LNCAP (cell line): ENCODE data around the gene KL.

ENCODE experiments used
- TF ChIP-seq, protein P1 (sequence below): fragments of 450-650 bp; IDR thresholded peaks from 2 replicates; pipeline ENCODE4 v1.5.1; 2017; ENCODE audit warnings: mild to moderate bottlenecking

Gene KL

DNA sequence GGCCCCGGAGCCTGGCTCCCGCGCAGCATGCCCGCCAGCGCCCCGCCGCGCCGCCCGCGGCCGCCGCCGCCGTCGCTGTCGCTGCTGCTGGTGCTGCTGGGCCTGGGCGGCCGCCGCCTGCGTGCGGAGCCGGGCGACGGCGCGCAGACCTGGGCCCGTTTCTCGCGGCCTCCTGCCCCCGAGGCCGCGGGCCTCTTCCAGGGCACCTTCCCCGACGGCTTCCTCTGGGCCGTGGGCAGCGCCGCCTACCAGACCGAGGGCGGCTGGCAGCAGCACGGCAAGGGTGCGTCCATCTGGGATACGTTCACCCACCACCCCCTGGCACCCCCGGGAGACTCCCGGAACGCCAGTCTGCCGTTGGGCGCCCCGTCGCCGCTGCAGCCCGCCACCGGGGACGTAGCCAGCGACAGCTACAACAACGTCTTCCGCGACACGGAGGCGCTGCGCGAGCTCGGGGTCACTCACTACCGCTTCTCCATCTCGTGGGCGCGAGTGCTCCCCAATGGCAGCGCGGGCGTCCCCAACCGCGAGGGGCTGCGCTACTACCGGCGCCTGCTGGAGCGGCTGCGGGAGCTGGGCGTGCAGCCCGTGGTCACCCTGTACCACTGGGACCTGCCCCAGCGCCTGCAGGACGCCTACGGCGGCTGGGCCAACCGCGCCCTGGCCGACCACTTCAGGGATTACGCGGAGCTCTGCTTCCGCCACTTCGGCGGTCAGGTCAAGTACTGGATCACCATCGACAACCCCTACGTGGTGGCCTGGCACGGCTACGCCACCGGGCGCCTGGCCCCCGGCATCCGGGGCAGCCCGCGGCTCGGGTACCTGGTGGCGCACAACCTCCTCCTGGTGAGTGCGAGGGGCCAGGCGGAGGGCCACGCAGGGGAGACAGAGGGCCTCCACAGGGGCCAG lies at the start of gene KL:
Gene KL (plus strand): TSS at position 10 of the 909 bp plus-strand sequence. CDS start 18 bp downstream, at position 28.
- TF ChIP-seq, protein P1, sequence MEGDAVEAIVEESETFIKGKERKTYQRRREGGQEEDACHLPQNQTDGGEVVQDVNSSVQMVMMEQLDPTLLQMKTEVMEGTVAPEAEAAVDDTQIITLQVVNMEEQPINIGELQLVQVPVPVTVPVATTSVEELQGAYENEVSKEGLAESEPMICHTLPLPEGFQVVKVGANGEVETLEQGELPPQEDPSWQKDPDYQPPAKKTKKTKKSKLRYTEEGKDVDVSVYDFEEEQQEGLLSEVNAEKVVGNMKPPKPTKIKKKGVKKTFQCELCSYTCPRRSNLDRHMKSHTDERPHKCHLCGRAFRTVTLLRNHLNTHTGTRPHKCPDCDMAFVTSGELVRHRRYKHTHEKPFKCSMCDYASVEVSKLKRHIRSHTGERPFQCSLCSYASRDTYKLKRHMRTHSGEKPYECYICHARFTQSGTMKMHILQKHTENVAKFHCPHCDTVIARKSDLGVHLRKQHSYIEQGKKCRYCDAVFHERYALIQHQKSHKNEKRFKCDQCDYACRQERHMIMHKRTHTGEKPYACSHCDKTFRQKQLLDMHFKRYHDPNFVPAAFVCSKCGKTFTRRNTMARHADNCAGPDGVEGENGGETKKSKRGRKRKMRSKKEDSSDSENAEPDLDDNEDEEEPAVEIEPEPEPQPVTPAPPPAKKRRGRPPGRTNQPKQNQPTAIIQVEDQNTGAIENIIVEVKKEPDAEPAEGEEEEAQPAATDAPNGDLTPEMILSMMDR: no peak

DNA sequence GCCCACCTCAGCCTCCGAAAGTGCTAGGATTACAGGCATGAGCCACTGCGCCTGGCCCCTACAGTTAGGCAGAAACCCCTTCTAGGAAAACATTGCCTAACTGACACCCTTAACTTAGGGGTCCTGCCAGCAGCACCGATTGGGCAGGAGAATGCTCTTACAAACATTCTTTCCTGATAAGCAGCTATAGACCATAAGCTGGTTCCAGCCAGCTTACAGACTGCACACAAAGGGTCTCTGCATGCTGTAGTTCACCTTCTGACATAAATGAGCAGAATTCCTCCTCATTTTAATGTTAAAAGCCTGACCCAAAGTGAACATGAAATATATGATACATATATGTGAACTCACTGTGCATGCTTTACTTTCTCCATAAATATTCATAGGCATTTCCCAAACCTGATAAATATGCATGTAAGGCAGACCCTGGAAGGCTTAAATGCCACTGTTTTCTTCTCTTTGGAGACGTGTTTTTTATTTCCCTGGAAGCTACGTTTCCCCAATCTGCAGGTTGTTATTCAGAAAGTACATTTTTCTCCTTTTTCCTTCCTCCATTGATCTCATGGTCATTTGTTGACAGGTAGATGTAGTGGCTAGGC lies 48.5 kb upstream of the KL start:
- TF ChIP-seq, protein P1: no peak

DNA sequence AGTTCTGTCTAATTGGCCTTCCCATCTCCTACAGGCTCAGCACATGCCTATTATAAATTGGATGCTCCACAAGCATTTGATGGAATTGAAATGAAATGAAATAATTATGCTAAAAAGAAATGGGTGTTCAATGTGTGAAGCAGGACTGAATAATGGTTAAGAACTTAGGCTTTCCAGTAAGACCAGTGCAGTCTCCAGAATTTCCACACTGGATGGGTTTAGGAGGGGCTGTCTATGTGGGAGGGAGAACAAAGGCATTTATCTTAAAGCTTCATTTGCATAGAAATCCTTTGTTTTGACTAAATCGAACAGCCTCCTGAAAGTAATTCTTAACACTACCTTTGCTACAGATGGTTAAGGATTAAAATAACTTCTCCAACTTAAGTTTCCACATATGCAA lies 47.9 kb upstream of the KL start:
- TF ChIP-seq, protein P1: no peak

DNA sequence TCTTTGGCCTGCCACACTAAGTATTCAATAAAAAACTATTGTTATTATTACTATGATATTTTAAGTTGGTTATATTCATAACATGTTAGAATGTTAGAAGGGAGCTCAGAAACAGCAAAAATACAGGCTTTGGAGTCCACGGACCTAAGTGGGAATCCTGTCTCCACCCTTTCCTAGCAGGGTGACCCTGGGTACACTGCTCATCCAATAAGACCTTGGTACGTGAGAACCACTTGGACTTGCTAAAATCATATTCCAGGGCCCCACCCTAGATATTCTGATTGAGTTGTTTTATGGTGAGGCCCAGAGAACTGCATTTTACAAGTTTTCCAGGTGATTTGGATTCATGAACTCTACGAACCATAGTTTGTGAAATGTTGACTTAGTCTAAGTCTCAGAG lies 47.4 kb upstream of the KL start:
- TF ChIP-seq, protein P1: no peak

DNA sequence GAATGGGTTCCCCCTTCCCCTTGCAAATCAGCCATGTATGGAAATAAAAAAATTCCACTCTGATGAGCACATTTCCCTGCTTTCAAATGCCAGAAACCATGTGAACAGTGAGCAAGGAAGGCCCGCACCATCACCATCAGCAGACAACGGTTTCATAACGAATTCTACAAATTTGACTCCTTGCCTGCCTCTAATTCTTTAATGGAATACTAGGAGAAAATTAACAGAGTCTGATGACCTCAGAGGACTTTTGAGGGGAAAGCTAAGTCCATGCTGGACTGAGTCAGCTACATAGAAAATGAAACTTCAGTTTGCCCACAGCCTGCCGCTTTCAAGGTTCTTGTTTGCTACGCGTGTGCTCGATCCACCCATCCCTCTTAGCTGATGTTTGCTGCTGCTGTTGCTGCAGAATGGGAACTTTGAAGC lies 46.7 kb upstream of the KL start:
- TF ChIP-seq, protein P1: no peak

DNA sequence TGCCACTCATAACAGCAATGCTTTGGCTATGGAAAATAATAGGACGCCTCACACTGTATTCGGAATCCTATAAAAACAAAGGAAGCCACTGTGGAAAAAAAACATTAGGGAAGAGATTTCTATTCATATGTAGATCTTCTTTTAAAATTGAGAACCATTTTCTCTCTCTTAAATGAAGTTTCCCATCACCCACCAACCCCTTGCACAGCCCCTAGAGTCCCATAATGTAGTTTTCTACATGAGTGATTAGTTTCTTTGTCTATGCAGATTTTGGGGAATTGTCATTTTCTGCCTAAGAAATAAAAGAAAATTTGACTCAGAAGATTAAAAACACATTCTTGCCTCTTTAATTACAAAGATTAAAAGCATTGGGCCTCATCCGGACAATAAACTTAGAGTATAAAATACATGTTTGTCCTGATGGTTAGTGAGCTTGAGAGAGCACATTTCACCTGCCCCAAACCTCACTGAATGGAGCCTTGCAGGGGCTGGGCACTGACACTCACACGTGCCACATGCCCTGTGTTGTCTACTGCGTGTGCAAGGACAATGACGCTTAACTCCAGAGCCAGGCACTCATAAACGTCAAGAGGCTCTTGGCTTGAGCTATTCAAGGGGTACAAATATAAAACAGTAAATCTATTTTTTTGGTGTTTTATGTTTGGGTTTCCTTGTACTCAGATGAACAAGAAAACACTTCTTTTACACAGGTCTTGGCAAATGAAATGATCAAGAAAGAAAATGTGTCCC lies 40.0 kb upstream of the KL start:
- TF ChIP-seq, protein P1: no peak

DNA sequence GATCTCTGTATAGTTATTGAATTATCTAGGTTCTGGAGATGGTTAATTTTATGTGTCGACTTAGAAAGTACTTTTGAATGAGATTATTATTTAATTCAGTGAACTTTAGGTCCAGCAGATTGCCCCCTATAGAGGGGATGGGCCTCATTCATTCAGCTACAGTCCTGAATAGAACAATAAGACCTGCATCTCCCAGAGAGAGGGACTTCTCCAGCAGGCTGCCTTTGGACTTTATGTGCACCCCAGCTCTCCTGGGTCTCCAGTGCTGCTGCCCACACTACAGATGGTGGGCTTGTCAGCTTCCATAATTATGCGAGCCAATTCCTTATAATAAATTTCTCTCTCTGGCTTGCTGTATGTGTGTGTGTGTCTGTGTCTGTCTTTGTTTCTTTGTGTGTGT lies 39.3 kb upstream of the KL start:
- TF ChIP-seq, protein P1: no peak
